Measurements from ENCODE around the gene OR11G2.
"Not testable (repeated sequence)": the region's sequence is repeated elsewhere in the genome, so short reads cannot be mapped to it uniquely, and the experiment has no call there.

OR11G2 gene

DNA sequence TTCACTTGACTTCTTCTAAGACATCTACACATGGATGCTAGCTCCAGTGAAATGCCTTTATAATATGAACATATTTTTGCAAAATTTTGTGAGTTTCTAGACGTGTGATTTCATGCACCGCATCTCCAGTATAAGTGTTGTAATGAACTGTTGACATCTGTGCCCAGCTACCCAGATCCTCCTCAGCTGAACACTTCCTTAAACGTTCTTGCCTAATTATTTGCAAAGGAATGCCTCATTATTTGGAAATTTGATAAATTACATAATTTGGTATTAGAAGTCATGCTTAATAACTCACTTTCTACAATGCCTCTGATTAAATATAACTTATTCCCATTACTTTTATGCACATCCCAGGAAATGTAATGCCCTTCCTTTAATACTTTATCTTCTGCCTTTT, 14.0 kb downstream of the OR11G2 start:
- TF ChIP-seq, protein P1, sequence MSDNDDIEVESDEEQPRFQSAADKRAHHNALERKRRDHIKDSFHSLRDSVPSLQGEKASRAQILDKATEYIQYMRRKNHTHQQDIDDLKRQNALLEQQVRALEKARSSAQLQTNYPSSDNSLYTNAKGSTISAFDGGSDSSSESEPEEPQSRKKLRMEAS (IDR thresholded peaks at IDR 0.05; ENCODE audit: low read depth, low read length), result no peak
- no peak for TF ChIP-seq MYC (IDR thresholded peaks at IDR 0.05; ENCODE audit: low read depth, low read length)
- TF ChIP-seq POLR2A (IDR thresholded peaks at IDR 0.05; ENCODE audit: extremely low read depth, insufficient read length), result no peak
- TF ChIP-seq, protein P2, sequence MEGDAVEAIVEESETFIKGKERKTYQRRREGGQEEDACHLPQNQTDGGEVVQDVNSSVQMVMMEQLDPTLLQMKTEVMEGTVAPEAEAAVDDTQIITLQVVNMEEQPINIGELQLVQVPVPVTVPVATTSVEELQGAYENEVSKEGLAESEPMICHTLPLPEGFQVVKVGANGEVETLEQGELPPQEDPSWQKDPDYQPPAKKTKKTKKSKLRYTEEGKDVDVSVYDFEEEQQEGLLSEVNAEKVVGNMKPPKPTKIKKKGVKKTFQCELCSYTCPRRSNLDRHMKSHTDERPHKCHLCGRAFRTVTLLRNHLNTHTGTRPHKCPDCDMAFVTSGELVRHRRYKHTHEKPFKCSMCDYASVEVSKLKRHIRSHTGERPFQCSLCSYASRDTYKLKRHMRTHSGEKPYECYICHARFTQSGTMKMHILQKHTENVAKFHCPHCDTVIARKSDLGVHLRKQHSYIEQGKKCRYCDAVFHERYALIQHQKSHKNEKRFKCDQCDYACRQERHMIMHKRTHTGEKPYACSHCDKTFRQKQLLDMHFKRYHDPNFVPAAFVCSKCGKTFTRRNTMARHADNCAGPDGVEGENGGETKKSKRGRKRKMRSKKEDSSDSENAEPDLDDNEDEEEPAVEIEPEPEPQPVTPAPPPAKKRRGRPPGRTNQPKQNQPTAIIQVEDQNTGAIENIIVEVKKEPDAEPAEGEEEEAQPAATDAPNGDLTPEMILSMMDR (IDR thresholded peaks at IDR 0.05; ENCODE audit: low read depth, low read length), result no peak
- DNase-seq (ENCODE audit: low read depth), result no peak
- H3K4me3 ChIP-seq (ENCODE audit: low read depth, low read length), result no peak overlapping the region

- H3K4me3 ChIP-seq (ENCODE audit: low read depth, low read length), result no peak overlapping the region
- TF ChIP-seq, protein P1 (IDR thresholded peaks at IDR 0.05; ENCODE audit: low read depth, low read length), result no peak
- TF ChIP-seq, protein P2 (IDR thresholded peaks at IDR 0.05; ENCODE audit: low read depth, low read length), result no peak
- TF ChIP-seq POLR2A (IDR thresholded peaks at IDR 0.05; ENCODE audit: extremely low read depth, insufficient read length) (no peak), MYC (IDR thresholded peaks at IDR 0.05; ENCODE audit: low read depth, low read length) (no peak)
- DNase-seq (ENCODE audit: low read depth), result no peak
Observed at GRCh38 chr14:20209595-20209994, 18.9 kb downstream of the OR11G2 start.

GRCh38 chr14:20212406-20212805, 21.7 kb downstream of the OR11G2 start:
- not testable (repeated sequence) for DNase-seq (ENCODE audit: low read depth); H3K4me3 ChIP-seq (ENCODE audit: low read depth, low read length)

DNA sequence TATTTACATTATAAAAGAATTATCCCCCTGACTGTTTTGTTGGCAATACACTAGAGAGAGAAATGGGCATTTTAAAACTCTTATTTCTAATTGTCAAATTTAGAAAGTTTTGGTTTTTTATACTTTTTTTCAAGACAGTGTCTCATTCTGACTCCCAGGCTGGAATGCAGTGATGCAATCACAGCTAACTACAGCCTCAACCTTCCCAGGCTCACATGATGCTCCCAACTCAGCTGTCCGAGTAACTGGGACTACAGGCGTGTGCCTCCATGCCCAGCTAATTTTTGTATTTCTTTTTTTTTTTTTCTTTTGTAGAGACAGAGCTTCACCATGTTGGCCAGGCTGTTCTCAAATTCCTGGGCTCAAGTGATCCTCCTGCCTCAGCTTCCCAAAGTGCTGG, 24.5 kb downstream of the OR11G2 start:
- no peak for DNase-seq (ENCODE audit: low read depth)
- TF ChIP-seq, protein P1 (IDR thresholded peaks at IDR 0.05; ENCODE audit: low read depth, low read length), result no peak
- TF ChIP-seq MYC (IDR thresholded peaks at IDR 0.05; ENCODE audit: low read depth, low read length) (no peak), POLR2A (IDR thresholded peaks at IDR 0.05; ENCODE audit: extremely low read depth, insufficient read length) (no peak)
- TF ChIP-seq, protein P2 (IDR thresholded peaks at IDR 0.05; ENCODE audit: low read depth, low read length), result no peak
- no peak overlapping the region for H3K4me3 ChIP-seq (ENCODE audit: low read depth, low read length)

- TF ChIP-seq MYC (IDR thresholded peaks at IDR 0.05; ENCODE audit: low read depth, low read length), result no peak
- TF ChIP-seq, protein P2 (IDR thresholded peaks at IDR 0.05; ENCODE audit: low read depth, low read length), result no peak
- TF ChIP-seq, protein P1 (IDR thresholded peaks at IDR 0.05; ENCODE audit: low read depth, low read length), result no peak
- no peak for TF ChIP-seq POLR2A (IDR thresholded peaks at IDR 0.05; ENCODE audit: extremely low read depth, insufficient read length)
- DNase-seq (ENCODE audit: low read depth), result no peak
- no peak overlapping the region for H3K4me3 ChIP-seq (ENCODE audit: low read depth, low read length)
Observed at GRCh38 chr14:20219033-20219432, 28.3 kb downstream of the OR11G2 start.

GRCh38 chr14:20223410-20223809, 32.7 kb downstream of the OR11G2 start, which contains the start of gene OR11H6:
Gene OR11H6 (plus strand): TSS chr14:20223710. CDS start chr14:20223710, 0 bp downstream.
- TF ChIP-seq, protein P1 (IDR thresholded peaks at IDR 0.05; ENCODE audit: low read depth, low read length), result no peak
- TF ChIP-seq MYC (IDR thresholded peaks at IDR 0.05; ENCODE audit: low read depth, low read length) (no peak), POLR2A (IDR thresholded peaks at IDR 0.05; ENCODE audit: extremely low read depth, insufficient read length) (no peak)
- TF ChIP-seq, protein P2 (IDR thresholded peaks at IDR 0.05; ENCODE audit: low read depth, low read length), result no peak
- DNase-seq (ENCODE audit: low read depth), result no peak
- no peak within 1 kb of the TSS for H3K4me3 ChIP-seq (ENCODE audit: low read depth, low read length)
